ENCODE data around the gene KRT24. TPM values are rescaled to one million over a fixed set of nuclear protein-coding genes. Genes with fewer than 3 reads are reported as not detected.

The KRT24 gene
- total RNA-seq, 4 donors from 2014 or later = 0.17 to 0.52 (median 0.42) TPM; not detected in 1

GRCh38 chr17:40735016-40735415 lies 31.5 kb upstream of the KRT24 start:
- WGBS = 87% methylated on average over 1 of the region's 1 CpG
- intact Hi-C loops (cut with DNase I) = no loop called here
- DNase-seq (ENCODE audit: extremely low spot score) = no peak
- no peaks in the 10 kb centered on the region for H3K36me3 ChIP-seq
- H3K4me3 ChIP-seq = no peak overlapping the region
- no peak overlapping the region for H3K27ac ChIP-seq (replicated peaks in 1 of 4)
- no peak for TF ChIP-seq POLR2AphosphoS5 (IDR thresholded peaks at IDR 0.05)
- TF ChIP-seq, protein P1, sequence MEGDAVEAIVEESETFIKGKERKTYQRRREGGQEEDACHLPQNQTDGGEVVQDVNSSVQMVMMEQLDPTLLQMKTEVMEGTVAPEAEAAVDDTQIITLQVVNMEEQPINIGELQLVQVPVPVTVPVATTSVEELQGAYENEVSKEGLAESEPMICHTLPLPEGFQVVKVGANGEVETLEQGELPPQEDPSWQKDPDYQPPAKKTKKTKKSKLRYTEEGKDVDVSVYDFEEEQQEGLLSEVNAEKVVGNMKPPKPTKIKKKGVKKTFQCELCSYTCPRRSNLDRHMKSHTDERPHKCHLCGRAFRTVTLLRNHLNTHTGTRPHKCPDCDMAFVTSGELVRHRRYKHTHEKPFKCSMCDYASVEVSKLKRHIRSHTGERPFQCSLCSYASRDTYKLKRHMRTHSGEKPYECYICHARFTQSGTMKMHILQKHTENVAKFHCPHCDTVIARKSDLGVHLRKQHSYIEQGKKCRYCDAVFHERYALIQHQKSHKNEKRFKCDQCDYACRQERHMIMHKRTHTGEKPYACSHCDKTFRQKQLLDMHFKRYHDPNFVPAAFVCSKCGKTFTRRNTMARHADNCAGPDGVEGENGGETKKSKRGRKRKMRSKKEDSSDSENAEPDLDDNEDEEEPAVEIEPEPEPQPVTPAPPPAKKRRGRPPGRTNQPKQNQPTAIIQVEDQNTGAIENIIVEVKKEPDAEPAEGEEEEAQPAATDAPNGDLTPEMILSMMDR (IDR thresholded peaks at IDR 0.05) = no peak
- no peak for TF ChIP-seq POLR2A (IDR thresholded peaks at IDR 0.05; ENCODE audit: low read depth)
- no peak for TF ChIP-seq EP300 (IDR thresholded peaks at IDR 0.05)
- H3K4me1 ChIP-seq = no peaks in the 10 kb centered on the region
- no peaks in the 10 kb centered on the region for H3K9me3 ChIP-seq
- H3K27me3 ChIP-seq = peaks cover 0 to 20% (median 0%) of the 10 kb centered on the region in 4 donors

GRCh38 chr17:40734018-40734417 lies 30.5 kb upstream of the KRT24 start:
- Histone ChIP-seq H3K4me1 (no peaks in the 10 kb centered on the region), H3K27me3 (peaks cover 0 to 18% (median 0%) of the 10 kb centered on the region in 4 donors), H3K4me3 (no peak overlapping the region), H3K27ac (replicated peaks in 1 of 4) (no peak overlapping the region), H3K36me3 (no peaks in the 10 kb centered on the region), H3K9me3 (no peaks in the 10 kb centered on the region)
- intact Hi-C loops (cut with DNase I) = no loop called here
- DNase-seq (ENCODE audit: extremely low spot score) = no peak
- 81% methylated on average over 5 of the region's 6 CpGs for WGBS
- TF ChIP-seq EP300 (IDR thresholded peaks at IDR 0.05) (no peak), POLR2A (IDR thresholded peaks at IDR 0.05; ENCODE audit: low read depth) (no peak), POLR2AphosphoS5 (IDR thresholded peaks at IDR 0.05) (no peak)
- TF ChIP-seq, protein P1 (IDR thresholded peaks at IDR 0.05) = no peak

DNA sequence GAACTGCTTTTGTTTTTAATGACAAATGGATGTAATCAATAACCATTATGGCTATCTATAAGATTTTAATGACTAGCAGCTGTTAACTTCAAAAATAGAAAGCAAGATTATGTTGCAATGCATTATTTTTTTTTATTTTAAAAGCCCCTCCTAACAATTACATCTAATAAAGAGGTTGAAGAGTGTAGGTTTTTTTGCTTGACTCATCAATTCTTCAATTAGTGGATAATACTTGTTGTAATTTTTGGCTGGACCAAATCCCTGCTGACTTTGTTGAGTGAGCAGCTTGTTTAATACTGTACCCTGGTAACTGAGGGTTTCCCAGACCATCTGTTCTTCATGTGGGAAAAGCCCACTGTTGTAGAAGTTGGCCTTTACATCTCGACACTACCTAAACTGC lies 27.4 kb upstream of the KRT24 start:
- Histone ChIP-seq H3K27ac (replicated peaks in 1 of 4) (no peak overlapping the region), H3K4me1 (no peaks in the 10 kb centered on the region), H3K36me3 (no peaks in the 10 kb centered on the region), H3K27me3 (peaks cover 0 to 18% (median 0%) of the 10 kb centered on the region in 4 donors), H3K9me3 (no peaks in the 10 kb centered on the region), H3K4me3 (no peak overlapping the region)
- 67% methylated on average over 1 of the region's 1 CpG for WGBS
- intact Hi-C loops (cut with DNase I) = no loop called here
- DNase-seq (ENCODE audit: extremely low spot score) = no peak
- no peak for TF ChIP-seq POLR2AphosphoS5 (IDR thresholded peaks at IDR 0.05)
- TF ChIP-seq EP300 (IDR thresholded peaks at IDR 0.05) = no peak
- TF ChIP-seq, protein P1 (IDR thresholded peaks at IDR 0.05) = no peak
- TF ChIP-seq POLR2A (IDR thresholded peaks at IDR 0.05; ENCODE audit: low read depth) = no peak

DNA sequence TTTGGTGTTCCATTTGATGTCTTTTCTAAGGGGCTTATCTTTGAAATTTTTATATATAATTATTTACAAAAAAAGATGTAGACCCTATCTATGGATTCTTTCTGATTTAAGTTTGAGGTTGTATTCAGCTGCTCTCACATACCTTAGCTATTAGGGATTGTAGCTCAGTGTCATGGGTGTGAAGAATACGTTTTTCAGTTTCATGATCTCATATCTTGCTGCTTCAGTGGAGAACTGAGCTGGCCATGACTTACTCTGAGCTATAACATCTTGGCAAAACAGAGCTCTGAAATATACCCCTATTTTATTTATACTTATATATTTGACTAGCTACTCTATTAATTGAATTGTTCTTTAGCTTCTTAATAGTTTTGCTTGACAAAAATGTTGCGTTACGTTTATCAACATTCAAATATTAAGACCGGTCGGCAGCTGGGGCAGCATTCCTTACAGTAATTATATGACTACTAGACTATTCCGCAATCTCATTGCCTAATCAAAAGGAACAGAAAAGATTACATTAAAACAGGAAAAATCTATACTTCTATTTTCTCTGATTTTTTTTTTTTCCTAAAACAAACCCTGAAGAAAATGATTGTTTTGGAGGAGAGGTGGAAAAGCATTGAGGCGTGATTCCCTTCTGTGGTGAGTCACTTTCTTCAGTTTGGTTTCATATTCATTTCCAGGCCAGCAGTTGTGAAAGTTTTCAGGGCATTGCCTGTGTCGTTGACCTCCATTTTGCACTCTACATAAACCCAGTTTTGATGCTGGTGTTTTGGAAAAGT lies 24.1 kb upstream of the KRT24 start:
- intact Hi-C loops (cut with DNase I) = loop anchor here (2.0 kb wide), 1 partner anchor 107 kb away; no protein-coding TSS in a partner anchor
- Histone ChIP-seq H3K36me3 (no peaks in the 10 kb centered on the region), H3K4me3 (no peak overlapping the region), H3K27me3 (peaks cover 0 to 14% (median 0%) of the 10 kb centered on the region in 4 donors), H3K9me3 (no peaks in the 10 kb centered on the region), H3K27ac (replicated peaks in 1 of 4) (no peak overlapping the region), H3K4me1 (no peaks in the 10 kb centered on the region)
- TF ChIP-seq POLR2A (IDR thresholded peaks at IDR 0.05; ENCODE audit: low read depth) (no peak), EP300 (IDR thresholded peaks at IDR 0.05) (no peak), POLR2AphosphoS5 (IDR thresholded peaks at IDR 0.05) (no peak)
- TF ChIP-seq, protein P1 (IDR thresholded peaks at IDR 0.05) = no peak
- 72% methylated on average over 8 of the region's 8 CpGs for WGBS
- DNase-seq (ENCODE audit: extremely low spot score) = no peak

Measured in esophagus muscularis mucosa (tissue), 4 donors.